Measurements from ENCODE around the gene MERTK. TPM values are rescaled to one million over a fixed set of nuclear protein-coding genes. Genes with fewer than 3 reads are reported as not detected.
"Not testable (repeated sequence)": the region's sequence is repeated elsewhere in the genome, so short reads cannot be mapped to it uniquely, and the experiment has no call there.

Gene MERTK
- total RNA-seq (2021), result 18.4 and 20.1 TPM in 2 replicates
- percentile 73 among the genes with signal in this experiment for Bru-seq, nascent RNA
- percentile 69 among the genes with signal in this experiment for BruChase-seq, experiment 1, labeled RNA remaining after a 2-hour chase
- percentile 66 among the genes with signal in this experiment for BruChase-seq, experiment 2, labeled RNA remaining after a 6-hour chase
- long read RNA-seq, transcript MERTK-201 (19 exons, 3,954 nt), result major isoform, 8 of 22 reads
- long read RNA-seq, partial matches to known transcripts, result 3 of 22 reads
- long read RNA-seq, other reads (novel, unspliced or antisense), result 11 of 22 reads

DNA sequence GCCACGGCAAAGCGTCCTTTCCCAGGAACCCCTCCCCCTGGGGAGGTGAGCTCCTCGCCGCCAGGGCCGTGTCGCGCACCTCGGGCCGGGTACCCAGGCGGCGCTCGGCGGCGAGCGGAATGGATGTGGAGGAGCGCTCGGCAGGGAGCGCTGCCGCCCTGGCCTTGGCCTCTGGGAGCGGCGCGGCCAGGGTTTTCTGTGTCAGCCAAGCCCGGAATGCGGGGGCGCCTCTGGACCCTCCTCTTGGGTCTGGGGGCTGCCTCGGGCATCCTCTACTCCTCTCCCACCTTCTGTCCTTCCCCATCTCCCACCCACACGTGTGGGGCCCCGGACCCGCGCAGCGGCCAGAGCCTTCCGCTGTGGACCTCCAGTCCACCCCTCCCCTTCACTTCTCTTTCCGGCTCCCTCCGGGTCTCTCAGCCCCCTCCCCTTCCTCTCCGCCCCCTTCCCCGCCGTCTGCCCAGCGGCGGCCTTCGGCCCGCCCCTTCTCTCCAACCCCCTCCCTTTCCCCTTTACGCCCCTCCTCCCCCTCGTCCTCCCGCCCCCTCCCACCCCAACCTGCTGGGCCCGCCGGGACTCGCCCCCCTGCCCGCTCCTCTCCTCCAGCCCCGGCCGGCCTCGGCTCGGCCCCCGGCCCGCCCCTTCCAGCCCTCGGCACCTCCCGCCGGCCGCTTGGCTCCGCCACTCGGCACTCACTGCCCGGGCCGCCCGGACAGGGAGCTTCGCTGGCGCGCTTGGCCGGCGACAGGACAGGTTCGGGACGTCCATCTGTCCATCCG, at the start of gene MERTK:
Gene MERTK, plus strand, starts transcription at position 684 of the 779 bp plus-strand sequence. CDS start 129 bp downstream, outside the sequence.
- no TSS peak for BruUV-seq (replicated peaks)
- Histone ChIP-seq H3K36me3 (ENCODE audit: insufficient read depth, low read length, poor library complexity, severe bottlenecking) (no peaks in the 10 kb centered on the region), H3K27ac (ENCODE audit: low read depth, low read length, poor library complexity, severe bottlenecking) (peak within 1 kb of the TSS; percentile 73), H3K4me1 (ENCODE audit: insufficient read depth, low read length, poor library complexity, severe bottlenecking) (peaks cover 35% of the 10 kb centered on the region), H3K27me3 (replicated peaks; ENCODE audit: insufficient read depth, low read depth, low read length, poor library complexity) (no peaks in the 10 kb centered on the region), H3K4me3 (ENCODE audit: low read depth, low read length, poor library complexity, severe bottlenecking) (peak within 1 kb of the TSS; percentile 99), H3K9me3 (ENCODE audit: low read depth, low read length, poor library complexity, severe bottlenecking) (no peaks in the 10 kb centered on the region)
- no peak for TF ChIP-seq EZH2 (IDR thresholded peaks at IDR 0.05; ENCODE audit: borderline replicate concordance, low read depth, low read length, poor library complexity, severe bottlenecking)
- TF ChIP-seq, protein P1, sequence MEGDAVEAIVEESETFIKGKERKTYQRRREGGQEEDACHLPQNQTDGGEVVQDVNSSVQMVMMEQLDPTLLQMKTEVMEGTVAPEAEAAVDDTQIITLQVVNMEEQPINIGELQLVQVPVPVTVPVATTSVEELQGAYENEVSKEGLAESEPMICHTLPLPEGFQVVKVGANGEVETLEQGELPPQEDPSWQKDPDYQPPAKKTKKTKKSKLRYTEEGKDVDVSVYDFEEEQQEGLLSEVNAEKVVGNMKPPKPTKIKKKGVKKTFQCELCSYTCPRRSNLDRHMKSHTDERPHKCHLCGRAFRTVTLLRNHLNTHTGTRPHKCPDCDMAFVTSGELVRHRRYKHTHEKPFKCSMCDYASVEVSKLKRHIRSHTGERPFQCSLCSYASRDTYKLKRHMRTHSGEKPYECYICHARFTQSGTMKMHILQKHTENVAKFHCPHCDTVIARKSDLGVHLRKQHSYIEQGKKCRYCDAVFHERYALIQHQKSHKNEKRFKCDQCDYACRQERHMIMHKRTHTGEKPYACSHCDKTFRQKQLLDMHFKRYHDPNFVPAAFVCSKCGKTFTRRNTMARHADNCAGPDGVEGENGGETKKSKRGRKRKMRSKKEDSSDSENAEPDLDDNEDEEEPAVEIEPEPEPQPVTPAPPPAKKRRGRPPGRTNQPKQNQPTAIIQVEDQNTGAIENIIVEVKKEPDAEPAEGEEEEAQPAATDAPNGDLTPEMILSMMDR (conservative IDR thresholded peaks at IDR 0.05; ENCODE audit: low read depth, low read length), result peak; percentile 59
- peak; percentile 88 for DNase-seq (ENCODE audit: low spot score)
- POLR2A ChIA-PET (ENCODE audit: low non-redundant PET), result interaction anchor here (0.6 kb wide), 1 partner anchor 15 kb away, joined by 6 read pairs; no protein-coding TSS in a partner anchor
- CTCF ChIA-PET, result no interaction called here
- intact Hi-C loops (cut with micrococcal nuclease; ENCODE audit: unreplicated experiment), result loop anchor here (2.0 kb wide), 1 partner anchor 151 kb away; no protein-coding TSS in a partner anchor

DNA sequence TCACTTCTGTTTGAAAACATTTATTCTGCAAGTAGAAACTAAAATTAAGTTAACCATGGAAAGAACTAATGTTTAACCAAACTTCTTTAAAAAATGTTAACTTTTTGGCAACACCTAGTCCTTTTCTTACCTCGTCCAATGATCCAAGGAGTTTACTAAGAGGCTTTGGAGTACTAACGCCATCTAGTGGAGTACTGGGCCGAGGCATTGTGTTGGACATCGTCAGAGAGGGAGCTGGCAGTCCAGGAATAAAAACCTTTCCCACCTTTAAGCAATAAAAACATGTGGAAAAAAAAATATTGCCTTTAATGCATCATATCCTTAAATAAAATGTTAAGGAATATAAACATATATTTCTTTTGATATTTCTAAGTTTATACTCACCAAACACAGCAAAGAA, 47.8 kb upstream of the MERTK start:
- H3K9me3 ChIP-seq (ENCODE audit: low read depth, low read length, poor library complexity, severe bottlenecking); H3K27ac ChIP-seq (ENCODE audit: low read depth, low read length, poor library complexity, severe bottlenecking); H3K27me3 ChIP-seq (replicated peaks; ENCODE audit: insufficient read depth, low read depth, low read length, poor library complexity); H3K4me1 ChIP-seq (ENCODE audit: insufficient read depth, low read length, poor library complexity, severe bottlenecking); H3K4me3 ChIP-seq (ENCODE audit: low read depth, low read length, poor library complexity, severe bottlenecking); POLR2A ChIA-PET (ENCODE audit: low non-redundant PET); H3K36me3 ChIP-seq (ENCODE audit: insufficient read depth, low read length, poor library complexity, severe bottlenecking); BruUV-seq (replicated peaks); intact Hi-C loops (cut with micrococcal nuclease; ENCODE audit: unreplicated experiment): not testable (repeated sequence)
- CTCF ChIA-PET, result interaction anchor here (0.7 kb wide), 1 partner anchor 18 kb away, joined by 4 read pairs; no protein-coding TSS in a partner anchor
- DNase-seq (ENCODE audit: low spot score), result peak; percentile 32
- TF ChIP-seq, protein P1 (conservative IDR thresholded peaks at IDR 0.05; ENCODE audit: low read depth, low read length), result peak; percentile 45

DNA sequence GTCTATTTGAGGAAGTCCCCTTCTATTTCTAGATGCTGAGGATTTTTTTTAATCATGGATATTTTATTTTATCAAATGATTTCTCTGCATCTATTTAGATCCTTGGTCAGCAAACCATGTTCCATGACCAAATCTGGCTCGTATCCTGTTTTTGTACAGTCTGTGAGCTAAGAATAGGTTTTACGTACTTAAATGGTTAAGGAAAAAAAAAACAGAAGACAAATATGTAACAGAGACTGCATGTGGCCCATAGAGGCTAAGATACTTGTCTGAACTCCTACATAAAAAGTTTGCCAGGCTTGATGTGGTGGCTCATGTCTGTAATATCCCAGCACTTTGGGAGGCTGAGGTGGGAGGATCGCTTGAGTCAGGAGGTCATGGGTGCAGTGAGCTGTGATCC, 45.9 kb upstream of the MERTK start:
- H3K9me3 ChIP-seq (ENCODE audit: low read depth, low read length, poor library complexity, severe bottlenecking); DNase-seq (ENCODE audit: low spot score); H3K4me3 ChIP-seq (ENCODE audit: low read depth, low read length, poor library complexity, severe bottlenecking); BruUV-seq (replicated peaks); intact Hi-C loops (cut with micrococcal nuclease; ENCODE audit: unreplicated experiment); POLR2A ChIA-PET (ENCODE audit: low non-redundant PET); H3K4me1 ChIP-seq (ENCODE audit: insufficient read depth, low read length, poor library complexity, severe bottlenecking); H3K27ac ChIP-seq (ENCODE audit: low read depth, low read length, poor library complexity, severe bottlenecking); CTCF ChIA-PET; H3K36me3 ChIP-seq (ENCODE audit: insufficient read depth, low read length, poor library complexity, severe bottlenecking); H3K27me3 ChIP-seq (replicated peaks; ENCODE audit: insufficient read depth, low read depth, low read length, poor library complexity): not testable (repeated sequence)

DNA sequence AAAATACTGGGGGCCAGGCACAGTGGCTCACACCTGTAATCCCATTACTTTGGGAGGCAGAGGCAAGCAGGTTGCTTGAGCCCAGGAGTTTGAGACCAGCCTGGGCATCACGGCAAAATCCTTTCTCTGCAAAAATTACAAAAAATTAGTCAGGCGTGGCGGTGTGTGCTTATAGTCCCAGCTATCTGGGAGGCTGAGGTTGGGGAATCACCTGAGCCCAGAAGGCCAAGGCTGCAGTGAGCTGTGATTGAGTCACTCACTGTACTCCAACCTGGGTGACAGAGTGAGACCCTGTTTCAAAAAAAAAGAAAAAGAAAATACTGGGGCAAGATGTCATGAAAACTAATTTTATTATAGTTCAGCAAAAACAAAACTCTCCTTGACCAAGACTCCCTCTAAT, 38.4 kb upstream of the MERTK start:
- H3K36me3 ChIP-seq (ENCODE audit: insufficient read depth, low read length, poor library complexity, severe bottlenecking); DNase-seq (ENCODE audit: low spot score); H3K4me1 ChIP-seq (ENCODE audit: insufficient read depth, low read length, poor library complexity, severe bottlenecking); H3K4me3 ChIP-seq (ENCODE audit: low read depth, low read length, poor library complexity, severe bottlenecking); H3K27me3 ChIP-seq (replicated peaks; ENCODE audit: insufficient read depth, low read depth, low read length, poor library complexity); intact Hi-C loops (cut with micrococcal nuclease; ENCODE audit: unreplicated experiment); H3K9me3 ChIP-seq (ENCODE audit: low read depth, low read length, poor library complexity, severe bottlenecking); POLR2A ChIA-PET (ENCODE audit: low non-redundant PET); CTCF ChIA-PET; BruUV-seq (replicated peaks); H3K27ac ChIP-seq (ENCODE audit: low read depth, low read length, poor library complexity, severe bottlenecking): not testable (repeated sequence)

DNA sequence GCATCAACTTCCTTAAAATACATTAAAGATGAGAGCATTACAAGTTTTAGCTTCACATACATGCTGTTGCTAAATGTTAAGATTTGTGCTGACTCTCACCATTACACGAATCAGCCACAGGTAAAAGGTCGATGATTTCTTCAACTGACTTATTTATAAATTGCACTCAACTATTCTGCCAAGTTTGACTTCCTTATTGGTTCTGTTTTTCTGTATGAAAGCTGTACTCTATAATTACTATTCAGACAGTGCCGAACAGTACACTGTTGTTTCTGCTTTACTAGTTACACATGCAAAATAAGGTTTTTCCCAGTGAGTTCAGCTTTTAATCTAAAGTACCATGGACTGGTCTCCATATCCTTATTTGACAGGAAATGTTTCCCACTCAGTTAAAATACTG, 33.3 kb upstream of the MERTK start:
- POLR2A ChIA-PET (ENCODE audit: low non-redundant PET); intact Hi-C loops (cut with micrococcal nuclease; ENCODE audit: unreplicated experiment); CTCF ChIA-PET; DNase-seq (ENCODE audit: low spot score); H3K27ac ChIP-seq (ENCODE audit: low read depth, low read length, poor library complexity, severe bottlenecking); H3K36me3 ChIP-seq (ENCODE audit: insufficient read depth, low read length, poor library complexity, severe bottlenecking); BruUV-seq (replicated peaks); H3K27me3 ChIP-seq (replicated peaks; ENCODE audit: insufficient read depth, low read depth, low read length, poor library complexity); H3K4me3 ChIP-seq (ENCODE audit: low read depth, low read length, poor library complexity, severe bottlenecking); H3K9me3 ChIP-seq (ENCODE audit: low read depth, low read length, poor library complexity, severe bottlenecking); H3K4me1 ChIP-seq (ENCODE audit: insufficient read depth, low read length, poor library complexity, severe bottlenecking): not testable (repeated sequence)

DNA sequence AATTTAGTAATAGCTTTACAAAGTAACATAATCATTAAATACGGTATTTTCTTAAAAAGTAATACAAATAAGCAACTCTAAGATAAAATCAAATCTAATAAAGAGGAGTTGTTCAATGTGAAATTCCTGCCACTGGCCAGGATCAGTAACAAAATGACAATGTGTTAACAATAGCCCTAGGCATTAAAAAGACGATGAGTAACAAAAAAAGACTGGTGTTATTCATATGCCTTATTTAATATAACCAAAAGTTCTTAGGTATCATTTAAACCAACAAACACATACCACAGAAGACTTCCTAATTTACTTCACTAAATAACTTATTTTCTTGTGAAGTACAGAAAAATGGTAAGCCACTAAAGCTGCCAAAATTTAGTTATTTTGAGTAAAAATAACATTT, 25.6 kb upstream of the MERTK start:
- H3K4me1 ChIP-seq (ENCODE audit: insufficient read depth, low read length, poor library complexity, severe bottlenecking); H3K27me3 ChIP-seq (replicated peaks; ENCODE audit: insufficient read depth, low read depth, low read length, poor library complexity); CTCF ChIA-PET; H3K9me3 ChIP-seq (ENCODE audit: low read depth, low read length, poor library complexity, severe bottlenecking); BruUV-seq (replicated peaks); DNase-seq (ENCODE audit: low spot score); intact Hi-C loops (cut with micrococcal nuclease; ENCODE audit: unreplicated experiment); H3K27ac ChIP-seq (ENCODE audit: low read depth, low read length, poor library complexity, severe bottlenecking); H3K4me3 ChIP-seq (ENCODE audit: low read depth, low read length, poor library complexity, severe bottlenecking); H3K36me3 ChIP-seq (ENCODE audit: insufficient read depth, low read length, poor library complexity, severe bottlenecking); POLR2A ChIA-PET (ENCODE audit: low non-redundant PET): not testable (repeated sequence)

Measured in A673 (cell line).